Hematopoietic multipotent progenitor cell treated with erythropoietin and hydrocortisone succinate and interleukin-3 and kit ligand, for 8 days (in vitro differentiated cells): Measurements from ENCODE around the gene CCNJ.
"Not testable (repeated sequence)": the region's sequence is repeated elsewhere in the genome, so short reads cannot be mapped to it uniquely, and the experiment has no call there.

Experiments
- DNase-seq: peaks from one replicate; pipeline ENCODE4 v3.0.0-alpha.2; 2015

CCNJ gene, protein sequence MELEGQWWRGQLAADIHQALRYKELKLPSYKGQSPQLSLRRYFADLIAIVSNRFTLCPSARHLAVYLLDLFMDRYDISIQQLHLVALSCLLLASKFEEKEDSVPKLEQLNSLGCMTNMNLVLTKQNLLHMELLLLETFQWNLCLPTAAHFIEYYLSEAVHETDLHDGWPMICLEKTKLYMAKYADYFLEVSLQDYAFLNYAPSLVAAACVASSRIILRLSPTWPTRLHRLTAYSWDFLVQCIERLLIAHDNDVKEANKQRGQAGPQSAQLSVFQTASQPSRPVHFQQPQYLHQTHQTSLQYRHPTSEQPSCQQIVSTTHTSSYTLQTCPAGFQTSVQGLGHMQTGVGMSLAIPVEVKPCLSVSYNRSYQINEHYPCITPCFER

DNA sequence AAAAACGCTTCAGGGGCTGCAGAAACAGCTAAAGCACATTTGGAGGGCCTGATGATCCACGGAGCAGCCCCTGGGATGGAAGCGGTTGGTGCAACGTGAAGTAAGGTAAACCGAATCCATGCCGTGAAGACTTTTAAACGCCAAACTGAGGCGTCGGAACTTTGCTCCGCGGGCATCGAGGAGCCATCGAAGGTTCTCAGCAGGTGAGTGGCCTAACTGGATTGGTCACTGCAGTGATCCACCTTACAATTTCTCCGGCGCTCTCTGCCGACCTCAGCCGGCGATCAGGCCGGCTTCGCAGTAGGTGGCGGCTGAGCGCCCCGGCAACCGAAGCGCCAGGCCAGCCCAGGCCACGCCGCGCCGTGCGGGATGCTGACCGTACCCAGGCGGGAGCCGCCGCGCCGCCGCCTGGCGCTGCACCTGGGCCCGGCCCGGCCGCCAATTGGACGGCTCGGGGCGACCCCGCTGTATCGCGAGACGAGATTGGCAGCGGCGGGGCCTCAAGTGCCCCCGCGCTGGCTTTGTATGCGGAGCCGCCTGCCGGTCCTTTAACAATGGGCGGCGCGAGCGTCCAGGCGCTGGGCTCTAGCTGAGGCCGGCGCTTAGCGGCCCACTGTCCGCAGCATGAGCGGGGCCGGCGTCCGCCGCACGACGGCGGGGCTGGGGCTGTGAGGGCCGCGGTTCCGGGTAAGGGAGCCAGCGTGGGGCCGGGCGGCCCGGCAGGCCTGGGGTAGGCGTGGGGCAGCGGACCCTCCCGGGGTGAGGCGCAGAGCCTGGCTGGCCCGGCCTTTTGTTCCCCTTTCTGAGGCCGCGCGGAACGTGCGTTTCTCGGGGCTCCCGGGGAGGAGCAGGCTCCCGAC, at the start of gene CCNJ:
Gene CCNJ, plus strand, starts transcription at position 551 of the 860 bp plus-strand sequence. CDS start 811 bp downstream, outside the sequence.
- DNase-seq = peak; percentile 84

DNA sequence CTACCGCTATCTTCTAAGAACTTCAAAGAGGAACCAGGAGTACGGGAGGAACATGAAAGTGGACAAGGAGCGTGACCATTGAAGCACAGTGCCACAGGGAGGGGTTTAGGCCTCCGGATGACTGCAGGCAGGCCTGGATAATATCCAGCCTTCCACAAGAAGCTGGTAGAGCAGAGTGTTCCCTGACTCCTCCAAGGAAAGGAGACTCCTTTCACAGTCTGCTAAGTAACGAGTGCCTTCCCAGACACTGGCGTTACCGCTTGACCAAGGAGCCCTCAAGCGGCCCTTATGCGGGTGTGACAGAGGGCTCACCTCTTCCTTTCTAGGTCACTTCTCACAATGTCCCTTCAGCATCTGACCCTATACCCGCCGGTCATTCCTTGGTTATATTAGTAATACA, 49.0 kb upstream of the CCNJ start:
- DNase-seq = not testable (repeated sequence)

DNA sequence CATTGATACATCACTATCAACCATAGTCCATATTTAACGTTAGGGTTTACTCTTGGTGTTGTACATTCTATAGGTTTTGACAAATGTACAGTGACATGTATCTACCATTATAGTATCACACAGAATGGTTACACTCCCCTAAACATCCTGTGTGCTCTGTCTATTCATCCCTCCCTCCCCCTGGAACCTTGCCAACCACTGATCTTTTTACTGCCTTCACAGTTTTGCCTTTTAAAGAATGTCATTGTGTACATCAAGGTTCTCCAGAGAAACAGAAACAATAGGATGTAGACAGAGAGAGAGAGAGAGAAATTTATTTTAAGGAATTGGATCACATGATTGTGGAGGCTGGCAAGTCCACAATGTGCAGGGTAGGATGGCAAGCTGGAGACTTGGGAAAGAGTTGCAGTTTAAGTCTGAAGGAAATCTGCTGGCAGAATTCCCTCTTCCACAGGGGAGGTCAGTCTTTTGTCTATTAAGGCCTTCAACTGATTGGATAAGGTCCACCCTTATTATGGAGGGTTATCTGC, 45.1 kb upstream of the CCNJ start:
- no peak for DNase-seq

DNA sequence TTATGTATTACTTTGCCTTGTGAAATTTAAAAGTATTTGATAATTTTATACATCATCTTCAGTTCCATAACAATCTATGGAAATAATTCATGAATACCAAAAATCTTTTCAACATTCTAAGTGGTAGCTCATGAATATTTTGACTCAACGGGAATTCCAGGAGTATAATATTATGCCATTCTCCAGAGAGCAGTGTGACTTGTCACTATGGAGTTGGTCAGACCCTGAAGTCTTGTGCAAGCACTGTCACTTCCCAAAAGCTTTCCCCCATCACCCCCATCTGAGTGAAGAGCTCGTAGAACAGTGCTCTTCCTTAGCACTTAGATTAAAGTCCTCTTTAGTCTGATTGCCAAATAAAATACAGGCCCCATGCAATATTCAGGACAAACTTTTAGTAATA, 29.4 kb upstream of the CCNJ start:
- DNase-seq = no peak

DNA sequence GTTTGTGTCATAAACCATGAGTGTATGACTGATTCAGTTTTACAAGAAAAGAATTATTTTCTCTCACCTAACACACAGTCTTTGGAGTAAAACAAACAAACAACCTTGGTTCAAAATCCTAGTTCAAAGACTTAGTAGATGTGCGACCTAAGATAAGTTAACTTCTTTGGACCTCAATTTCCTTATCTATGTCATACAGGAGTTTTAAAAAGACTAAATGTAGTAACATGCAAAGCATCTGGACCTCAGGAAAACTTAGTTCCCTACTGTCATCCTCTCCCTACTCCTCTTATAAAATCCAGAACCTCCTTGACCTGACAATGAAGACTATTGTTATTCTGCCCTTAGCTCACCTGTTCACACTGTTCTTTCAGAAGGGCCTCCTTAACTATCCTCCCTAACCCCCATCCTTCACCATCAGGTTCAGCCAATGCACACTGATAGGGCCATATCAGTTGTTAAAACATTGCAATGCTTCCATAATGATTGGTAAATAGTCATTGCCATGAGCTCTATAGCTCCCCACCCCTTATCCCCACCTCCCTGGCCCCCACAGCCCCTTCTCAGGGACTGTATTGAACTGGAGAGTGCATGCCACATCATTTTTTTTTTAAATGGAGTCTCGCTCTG, 28.8 kb upstream of the CCNJ start:
- DNase-seq = peak; percentile 60

DNA sequence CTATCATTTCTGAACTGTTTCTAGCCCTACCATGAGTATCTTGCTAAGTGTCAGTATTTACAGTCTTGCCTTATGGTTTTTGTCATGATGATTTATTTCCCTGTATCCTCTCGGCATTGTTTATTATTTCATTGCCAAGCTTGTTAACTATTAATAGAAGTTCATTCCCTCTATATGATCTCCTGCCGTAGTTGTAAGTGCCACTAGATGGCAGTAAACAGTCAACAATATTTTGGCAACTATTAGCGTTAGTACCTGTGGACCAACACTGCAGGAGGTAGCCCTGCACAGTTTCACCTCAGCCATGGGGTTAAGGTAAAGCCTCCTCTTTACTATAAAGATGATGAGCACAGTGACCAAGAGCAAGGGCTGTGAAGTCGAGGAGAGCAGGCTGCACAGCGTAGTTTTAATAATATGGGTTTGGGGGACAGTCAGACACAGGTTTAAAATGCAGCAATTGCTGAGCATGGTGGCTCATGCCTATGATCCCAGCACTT, 26.1 kb upstream of the CCNJ start:
- peak; percentile 79 for DNase-seq

DNA sequence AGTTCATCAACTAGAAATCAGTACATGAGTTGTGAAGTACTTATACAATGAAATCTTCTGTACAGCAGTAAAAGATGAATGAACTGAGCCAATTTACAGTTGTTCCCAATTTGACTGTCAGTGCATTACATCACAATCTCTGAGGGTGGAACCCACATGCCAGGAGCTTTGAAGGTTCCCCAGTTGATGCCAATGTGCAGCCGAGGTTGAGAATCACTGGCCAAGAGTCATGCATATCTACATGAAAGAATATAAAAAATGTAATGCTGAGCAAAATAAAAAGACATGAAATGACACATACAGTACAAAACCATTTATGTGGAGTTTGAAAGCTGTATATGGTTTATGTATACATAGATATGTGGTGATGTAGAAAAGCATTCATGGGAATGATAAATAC, 22.1 kb upstream of the CCNJ start:
- DNase-seq = no peak

DNA sequence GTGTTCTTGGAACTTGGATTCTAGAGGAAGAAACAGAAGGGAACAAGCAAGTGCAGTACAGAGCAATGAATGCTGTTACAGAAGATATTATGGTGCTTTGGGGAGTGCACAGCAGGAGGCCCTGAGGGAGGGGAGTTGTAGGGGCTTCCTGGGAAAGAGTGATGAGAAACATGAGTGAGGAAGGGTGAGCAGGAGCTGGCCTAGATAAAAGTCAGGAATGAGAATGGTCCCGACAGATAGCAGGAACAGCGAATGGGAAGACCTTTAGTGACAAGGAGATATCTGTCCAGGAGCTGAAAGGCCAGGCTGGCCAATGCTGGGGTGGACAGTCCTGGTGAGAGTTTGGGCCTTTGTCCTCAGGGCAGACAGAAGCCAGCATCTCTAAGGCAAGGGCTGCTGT, 20.6 kb upstream of the CCNJ start:
- no peak for DNase-seq

DNA sequence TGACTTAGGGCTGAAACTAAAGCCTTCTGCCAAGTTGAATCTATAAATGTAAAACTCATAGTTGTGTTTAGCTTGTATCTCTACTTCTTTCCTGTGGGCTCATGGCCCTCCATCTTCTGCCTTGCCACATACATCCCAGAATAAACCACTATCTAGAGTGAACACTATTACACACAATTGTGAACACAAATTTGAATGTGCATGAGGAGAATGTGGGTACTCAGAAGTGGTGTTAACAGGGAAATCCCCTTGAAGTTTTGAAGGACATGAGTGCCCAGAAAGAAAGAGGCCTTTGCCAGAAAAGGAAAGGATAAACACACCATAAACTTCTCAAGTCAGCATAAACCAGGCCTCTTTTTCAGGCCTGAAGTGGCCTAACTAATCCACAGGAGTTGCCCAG, 20.2 kb upstream of the CCNJ start:
- DNase-seq = no peak

DNA sequence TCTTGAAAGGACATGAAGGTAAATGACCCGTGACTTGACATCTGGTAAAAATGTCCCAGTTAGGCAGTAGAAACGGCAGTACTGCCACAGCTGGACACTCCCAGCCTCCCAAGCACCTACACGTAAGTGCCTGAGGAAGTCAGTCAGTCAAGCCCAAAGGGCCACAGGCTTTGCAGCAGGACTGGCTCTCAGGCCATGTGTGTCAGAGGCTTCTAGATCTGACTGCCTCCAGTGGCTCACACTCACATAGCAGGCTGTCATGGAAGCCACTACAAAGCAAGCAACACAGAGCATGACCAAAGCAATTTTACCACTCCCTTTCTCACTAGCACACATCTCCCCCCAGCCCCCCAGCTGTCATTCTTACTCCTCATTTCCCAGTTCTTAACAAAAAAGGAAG, 17.8 kb upstream of the CCNJ start:
- DNase-seq = peak; percentile 27

DNA sequence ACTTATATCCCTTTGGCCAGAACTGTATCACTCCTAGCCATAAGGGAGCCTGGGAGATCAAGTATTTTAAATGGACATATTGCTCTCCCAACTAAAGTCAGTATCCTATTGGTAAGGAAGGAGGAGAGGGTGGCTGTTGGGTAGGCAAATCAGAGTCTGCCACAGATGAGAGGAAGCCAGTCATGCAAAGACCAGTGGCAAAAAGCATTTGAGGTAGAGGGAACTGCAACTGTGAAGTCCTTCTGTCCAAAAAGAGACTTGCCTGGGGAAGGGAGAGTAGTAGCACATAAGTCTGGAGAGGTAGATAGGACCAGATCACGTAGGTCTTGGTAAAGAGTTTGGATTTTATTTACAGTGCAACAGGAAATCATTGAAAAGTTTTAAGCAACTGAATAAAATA, 8.8 kb upstream of the CCNJ start:
- DNase-seq = no peak

DNA sequence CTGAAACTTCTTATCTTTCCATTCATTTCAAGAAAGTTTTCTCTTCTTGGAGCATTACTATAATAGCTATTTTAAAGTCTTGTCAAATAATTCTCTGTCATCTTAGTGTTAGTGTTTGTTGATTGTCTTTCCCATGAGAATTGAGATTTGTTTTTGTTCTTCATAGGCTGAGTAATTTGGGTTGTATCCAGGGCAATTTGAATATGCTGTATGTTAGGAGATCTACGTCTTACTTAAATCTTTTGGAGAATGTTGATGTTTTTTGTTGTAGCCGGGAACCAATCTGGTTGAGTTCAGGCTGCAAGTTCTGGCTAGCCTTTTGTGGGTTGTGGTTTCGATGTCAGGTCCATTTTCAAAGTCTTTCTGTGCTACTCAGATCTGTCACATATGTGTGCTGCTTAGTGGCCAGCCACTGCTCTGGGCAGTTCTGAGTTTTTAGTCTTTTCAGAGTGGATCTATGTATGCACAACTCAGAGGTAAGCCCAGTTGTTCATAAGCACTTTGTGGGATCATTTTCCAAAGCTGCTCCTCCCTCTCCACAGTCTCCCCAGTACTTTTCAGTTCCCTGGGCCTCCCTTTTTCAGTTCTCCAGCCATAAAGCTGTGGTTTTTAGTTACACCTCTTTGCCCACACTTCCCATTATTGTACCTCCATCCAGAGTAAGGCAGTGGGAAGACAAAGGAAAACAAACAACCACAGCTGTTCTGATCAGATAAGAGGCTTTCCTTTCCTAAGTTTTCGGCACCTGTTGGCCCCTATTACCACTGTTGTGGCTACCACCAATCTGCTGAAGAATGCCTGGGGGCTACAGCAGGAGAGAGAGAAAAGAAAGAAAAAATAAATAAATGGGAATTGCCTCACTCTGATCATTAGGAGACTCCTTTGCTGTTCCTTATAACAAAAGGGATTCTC, 4.7 kb upstream of the CCNJ start:
- no peak for DNase-seq

DNA sequence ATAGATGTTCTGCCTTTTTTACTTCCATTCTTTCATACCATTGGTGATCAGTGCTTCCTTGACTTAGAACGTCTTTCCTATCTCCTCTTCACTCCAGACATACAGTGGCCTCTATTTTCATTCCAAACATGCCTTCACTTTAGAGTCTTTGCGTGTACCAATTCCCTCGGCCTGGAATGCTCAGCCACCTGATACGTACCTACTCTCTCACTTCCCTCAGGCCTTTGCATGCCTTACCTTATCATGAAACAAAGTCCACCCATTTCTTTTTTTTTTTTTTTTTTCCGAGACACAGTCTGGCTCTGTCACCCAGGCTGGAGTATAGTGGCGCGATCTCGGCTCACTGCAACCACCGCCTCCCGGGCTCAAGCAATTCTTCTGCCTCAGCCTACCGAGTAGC, 2.2 kb upstream of the CCNJ start:
- DNase-seq = no peak

DNA sequence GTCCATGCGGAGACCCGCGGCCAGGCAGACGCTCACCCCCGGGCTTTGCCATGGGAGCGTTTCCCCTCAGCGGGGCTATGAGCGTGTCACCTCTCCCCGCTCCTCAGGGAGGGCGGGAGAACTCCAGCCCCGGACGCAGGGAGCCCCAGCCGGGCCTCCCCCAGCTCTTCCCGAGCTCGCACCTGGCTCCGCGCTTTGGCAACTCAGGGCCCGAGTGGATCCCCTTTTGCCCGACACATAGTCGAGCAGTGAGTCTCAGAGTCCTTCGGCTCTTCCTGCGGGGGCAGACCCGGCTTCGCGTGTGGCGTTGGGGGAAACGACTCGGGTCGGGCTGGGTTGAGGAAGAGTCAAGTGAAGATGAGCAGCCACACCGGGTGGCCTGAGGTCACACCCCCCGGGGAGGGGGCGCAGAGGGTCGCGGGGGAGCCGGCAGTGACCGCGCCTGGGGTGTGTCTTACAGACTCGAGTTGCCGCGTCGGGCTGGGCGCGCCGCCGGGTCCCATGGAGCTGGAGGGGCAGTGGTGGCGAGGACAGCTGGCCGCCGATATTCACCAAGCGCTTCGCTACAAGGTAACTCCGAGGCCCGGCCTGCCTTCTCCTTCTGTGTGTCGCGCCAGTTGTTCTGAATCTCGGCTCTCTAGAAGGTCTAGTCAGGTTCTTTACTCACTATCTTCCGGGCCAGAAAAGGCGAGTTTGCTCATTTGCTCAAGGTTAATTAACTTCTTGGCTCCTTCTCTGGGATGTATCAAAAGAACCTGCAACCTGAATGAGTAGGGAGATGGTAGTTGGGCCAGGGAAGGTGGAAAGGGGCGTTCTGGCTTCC, 721 bp downstream of the CCNJ start:
- DNase-seq = peak; percentile 59

DNA sequence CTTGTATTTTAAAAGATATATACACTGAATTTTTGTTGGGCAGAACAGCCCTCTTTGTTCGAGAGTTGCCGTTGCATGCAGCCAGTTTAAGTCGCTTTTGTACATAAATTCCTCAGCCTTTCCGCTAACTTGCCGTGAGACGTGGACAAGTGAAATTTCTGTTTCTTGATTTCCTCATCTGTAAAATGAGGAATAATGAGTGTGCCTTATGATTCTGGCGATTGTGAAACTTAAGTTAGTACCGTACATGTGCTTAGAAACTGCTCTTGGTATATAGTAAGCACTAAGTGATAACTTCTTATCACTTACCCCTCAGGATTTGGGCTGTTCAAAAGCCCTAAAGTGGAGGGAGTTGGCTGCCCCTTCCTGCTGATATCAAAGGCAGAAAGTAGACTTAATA, 1.4 kb downstream of the CCNJ start:
- DNase-seq = peak; percentile 82

DNA sequence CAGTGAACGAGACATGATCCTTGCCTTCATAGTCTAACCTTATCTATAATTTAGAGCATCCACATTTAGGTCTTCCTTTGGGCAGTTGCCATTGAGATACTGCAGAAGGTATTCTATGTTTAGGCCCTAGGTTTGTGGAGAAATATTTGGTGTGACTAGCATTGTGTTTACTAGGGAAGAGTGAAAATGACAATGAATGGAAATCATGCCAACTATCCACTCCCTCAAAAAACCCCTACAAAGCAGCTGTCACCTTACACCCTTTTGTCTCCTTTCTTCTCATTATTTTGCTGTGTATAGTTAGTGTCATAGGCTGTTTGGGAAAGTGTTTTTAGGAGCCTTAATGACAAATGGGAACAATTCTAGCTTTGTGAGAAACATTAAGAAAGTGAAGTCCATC, 3.2 kb downstream of the CCNJ start:
- peak; percentile 42 for DNase-seq

DNA sequence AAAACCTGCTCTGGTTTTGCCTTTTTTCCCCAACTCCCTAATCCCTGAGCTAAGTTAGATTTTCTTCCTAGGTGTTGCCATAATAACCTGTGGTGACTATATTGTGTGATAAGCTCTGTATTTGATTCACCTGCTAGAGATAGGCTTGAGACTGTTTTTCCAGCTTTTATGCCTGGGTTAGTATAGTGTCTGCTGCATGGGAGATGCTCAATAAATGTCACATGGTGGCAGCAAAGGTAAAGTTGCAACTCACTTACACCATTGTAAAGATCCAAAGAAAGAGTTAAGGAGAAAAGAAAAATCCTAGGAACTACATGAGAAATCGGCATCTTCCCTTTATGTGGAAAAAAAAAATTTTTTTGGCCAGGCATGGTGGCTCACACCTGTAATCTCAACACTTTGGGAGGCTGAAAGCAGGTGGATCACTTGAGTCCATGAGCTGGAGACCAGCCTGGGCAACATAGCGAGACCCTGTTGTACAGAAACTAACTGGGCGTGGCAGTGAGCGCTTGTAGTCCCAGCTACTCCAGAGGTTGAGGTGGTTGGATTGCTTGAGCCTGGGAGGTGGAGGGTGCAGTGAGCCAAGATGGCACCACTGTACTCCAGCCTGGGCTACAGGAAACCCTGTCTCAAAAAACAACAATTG, 3.7 kb downstream of the CCNJ start:
- DNase-seq = peak; percentile 7

DNA sequence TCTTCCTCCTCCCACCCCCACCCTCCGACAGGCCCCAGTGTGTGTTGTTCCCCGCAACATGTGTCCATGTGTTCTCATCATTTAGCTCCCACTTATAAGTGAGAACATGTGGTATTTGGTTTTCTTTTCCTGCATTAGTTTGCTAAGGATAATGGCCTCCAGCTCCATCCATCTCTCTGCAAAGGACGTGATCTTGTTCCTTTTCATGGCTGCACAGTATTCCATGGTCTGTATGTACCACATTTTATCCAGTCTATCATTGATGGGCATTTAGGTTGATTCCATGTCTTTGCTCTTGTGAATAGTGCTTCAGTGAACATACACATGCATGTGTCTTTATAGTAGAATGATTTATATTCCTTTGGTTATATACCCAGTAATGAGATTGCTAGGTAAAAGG, 4.5 kb downstream of the CCNJ start:
- not testable (repeated sequence) for DNase-seq

DNA sequence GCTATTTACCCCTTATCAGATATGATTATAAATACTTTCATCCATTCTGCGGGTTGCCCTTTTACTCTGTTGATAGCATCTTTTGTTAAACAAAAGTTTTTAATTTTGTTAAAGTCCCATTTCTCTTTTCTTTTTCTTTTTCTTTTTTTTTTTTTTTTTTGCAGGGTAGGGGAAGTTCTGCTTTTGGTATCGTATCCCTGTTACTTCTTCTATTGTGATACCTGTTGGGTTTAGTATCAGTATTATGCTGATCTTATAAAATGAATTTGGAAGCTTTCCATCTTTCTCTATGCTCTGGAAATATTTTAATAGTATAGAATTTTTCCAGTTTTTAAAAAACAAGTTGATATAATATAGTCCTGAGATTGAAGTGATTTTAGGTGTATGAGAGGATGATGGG, 6.0 kb downstream of the CCNJ start:
- DNase-seq = no peak

DNA sequence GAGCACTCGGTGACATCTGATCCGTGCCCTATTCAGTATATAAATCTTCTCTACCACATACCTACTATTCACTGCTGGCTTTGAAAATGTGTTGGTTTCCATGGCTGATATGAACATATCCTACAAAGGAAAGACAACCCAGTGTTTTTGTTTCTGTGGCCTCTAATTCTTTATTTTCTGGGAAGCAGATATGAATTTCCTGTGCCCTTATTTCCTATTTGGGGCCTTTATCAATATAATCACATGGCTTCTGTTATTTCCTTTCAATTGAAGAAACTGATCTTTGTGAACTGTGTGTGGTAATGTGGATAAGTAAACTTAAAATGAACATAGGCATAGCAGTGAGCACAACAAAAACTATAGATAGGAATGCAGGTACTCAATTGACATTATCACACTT, 10.6 kb downstream of the CCNJ start:
- no peak for DNase-seq

DNA sequence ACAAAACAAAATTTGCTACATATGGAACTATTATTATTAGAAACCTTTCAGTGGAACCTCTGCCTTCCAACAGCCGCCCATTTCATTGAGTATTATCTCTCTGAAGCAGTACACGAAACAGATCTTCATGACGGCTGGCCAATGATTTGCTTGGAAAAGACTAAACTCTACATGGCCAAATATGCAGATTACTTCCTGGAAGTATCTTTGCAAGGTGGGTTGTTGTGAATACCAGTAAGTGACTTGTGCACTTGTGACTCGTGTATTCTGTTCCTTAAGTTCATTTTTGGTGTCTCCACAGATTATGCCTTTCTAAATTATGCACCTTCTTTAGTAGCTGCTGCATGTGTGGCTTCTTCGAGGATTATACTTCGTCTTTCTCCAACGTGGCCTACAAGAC, 13.4 kb downstream of the CCNJ start:
- peak; percentile 5 for DNase-seq
